K562 (cell line): ENCODE results near the gene TCF4. TPM values are rescaled to one million over a fixed set of nuclear protein-coding genes. Genes with fewer than 3 reads are reported as not detected.

Source experiments
- ATAC-seq: fragments of 200-7000 bp; cut with Tn5 transposase; 3 replicates; pipeline ENCODE4 v1.9.1; 2020; ENCODE audit warnings: moderate library complexity
- BruUV-seq: library from RNA; stranded (reverse); fragments of 400-500 nt; replicated peaks from 2 replicates; lab custom pipeline; 2021; lab: Mats Ljungman, UMichigan
- CTCF ChIA-PET: fragments of 300-600 bp; formaldehyde crosslinking; extraction: SDS; loops from one replicate; lab custom pipeline; 2021; ENCODE audit warnings: low intra/inter-chr PET ratio; lab: Yijun Ruan, JAX
- POLR2A ChIA-PET: fragments of 300-600, 350-650 bp; sonication (Branson Sonifier 250); formaldehyde crosslinking; extraction: SDS; loops from one replicate; lab custom pipeline; 2021; ENCODE audit warnings: antibody characterized with exemption, inconsistent platforms; lab: Yijun Ruan, JAX
- DNase-seq, 4 experiments: peaks; one replicate each; pipeline versions ENCODE4 v3.0.0 to v3.0.0-alpha.2; 2011 to 2018; ENCODE audit warnings: low spot score in 3 of 4, mixed read lengths in 3 of 4; ENCODE audit errors: extremely low read depth in 1 of 4
- FAIRE-seq: peaks from 2 replicates; lab custom pipeline; 2011; peaks lifted over from hg19 to GRCh38; lab: Jason Lieb, UNC
- H2AFZ ChIP-seq: 2 replicates; pipeline ENCODE4 v1.6.0; 2011; ENCODE audit warnings: low read depth, low read length, control low read depth, inconsistent platforms
- H3K27ac ChIP-seq: fragments of 200-600 bp; 3 replicates; pipeline ENCODE4 v1.8.0; 2011; ENCODE audit warnings: low read depth, mild to moderate bottlenecking, control low read depth, inconsistent platforms, low read length, moderate library complexity, mixed read lengths; ENCODE audit errors: extremely low read depth
- H3K27me3 ChIP-seq, 2 experiments: fragments of 300-600 bp in 1 of 2; 2 replicates in 1 of 2; 3 replicates in 1 of 2; pipeline versions ENCODE4 v1.6.0 to v1.8.0; 2011; ENCODE audit warnings: inconsistent platforms in 2 of 2, low read length in 2 of 2, mild to moderate bottlenecking in 1 of 2, mixed read lengths in 1 of 2, moderate library complexity in 1 of 2; ENCODE audit not compliant: control insufficient read depth in 2 of 2, insufficient read depth in 2 of 2
- H3K36me3 ChIP-seq: fragments of 300-600 bp; 3 replicates; pipeline ENCODE4 v1.8.0; 2011; ENCODE audit warnings: mild to moderate bottlenecking, low read length, inconsistent platforms; ENCODE audit not compliant: control insufficient read depth, insufficient read depth
- H3K4me1 ChIP-seq, 2 experiments: fragments of 200-600 bp in 1 of 2; replicated peaks in 1 of 2; 2 replicates in 1 of 2; 3 replicates in 1 of 2; pipeline versions ENCODE4 v1.5.1 to v1.8.0; 2011; ENCODE audit warnings: inconsistent platforms in 2 of 2, low read length in 2 of 2, mild to moderate bottlenecking in 1 of 2, mixed read lengths in 1 of 2, moderate library complexity in 1 of 2; ENCODE audit not compliant: control insufficient read depth in 2 of 2, insufficient read depth in 2 of 2
- H3K4me2 ChIP-seq: 2 replicates; pipeline ENCODE4 v1.6.1; 2011; ENCODE audit warnings: low read length, control low read depth, inconsistent platforms, mixed read lengths; ENCODE audit not compliant: insufficient read depth
- H3K4me3 ChIP-seq: fragments of 200-600 bp; sonication (generic), shearing (Covaris generic); 2 replicates; pipeline ENCODE4 v1.5.1; 2016; ENCODE audit warnings: control low read depth, inconsistent platforms
- H3K79me2 ChIP-seq: fragments of 200-600 bp; 3 replicates; pipeline ENCODE4 v1.8.0; 2011; ENCODE audit warnings: low read length, inconsistent platforms; ENCODE audit not compliant: control insufficient read depth, insufficient read depth
- H3K9ac ChIP-seq, 2 experiments: 2 replicates each; pipeline versions ENCODE4 v1.6.0 to v1.6.1; 2011; ENCODE audit warnings: low read depth in 2 of 2, low read length in 2 of 2, control low read depth in 1 of 2, inconsistent platforms in 1 of 2, mild to moderate bottlenecking in 1 of 2, mixed read lengths in 1 of 2; ENCODE audit not compliant: insufficient read depth in 1 of 2
- H3K9me1 ChIP-seq: one replicate; pipeline ENCODE4 v1.6.0; 2011; ENCODE audit warnings: inconsistent platforms, mild to moderate bottlenecking, low read length, moderate library complexity; ENCODE audit not compliant: control insufficient read depth, insufficient read depth
- H3K9me3 ChIP-seq: replicated peaks from 2 replicates; pipeline ENCODE4 v1.5.1; 2011; ENCODE audit warnings: low read depth, low read length, inconsistent platforms; ENCODE audit not compliant: control insufficient read depth, insufficient read depth
- H4K20me1 ChIP-seq: replicated peaks from 2 replicates; pipeline ENCODE4 v1.6.1; 2011; ENCODE audit warnings: low read length, inconsistent platforms, mixed read lengths; ENCODE audit not compliant: control insufficient read depth, insufficient read depth
- CEBPB ChIP-seq: fragments of 450-650 bp; IDR thresholded peaks from 2 replicates; pipeline ENCODE4 v1.6.1; 2016; ENCODE audit warnings: missing genetic modification characterization, missing compliant biosample characterization
- CEBPG ChIP-seq, 3 experiments: fragments of 200-800 bp in 1 of 3; sonication (Bioruptor generic) in 1 of 3; sonication (generic) in 1 of 3; formaldehyde crosslinking in 1 of 3; IDR thresholded peaks in 2 of 3; conservative IDR thresholded peaks in 1 of 3; 2 replicates each; pipeline versions ENCODE4 v1.6.1 to v1.8.0; 2016 to 2022; ENCODE audit warnings: missing compliant biosample characterization in 2 of 3, missing genetic modification characterization in 2 of 3, mild to moderate bottlenecking in 1 of 3, missing genetic modification reagents in 1 of 3
- KAT7 ChIP-seq: sonication (generic); formaldehyde crosslinking; IDR thresholded peaks from 2 replicates; pipeline ENCODE4 v1.8.0; 2022; ENCODE audit warnings: missing genetic modification reagents, mild to moderate bottlenecking, borderline replicate concordance
- NFE2L1 ChIP-seq: fragments of 450-650 bp; IDR thresholded peaks from 2 replicates; pipeline ENCODE4 v1.6.1; 2016; ENCODE audit warnings: missing genetic modification characterization, low read depth, mild to moderate bottlenecking, missing compliant biosample characterization, moderate library complexity, borderline replicate concordance
- RBM14 ChIP-seq: fragments of 200-400 bp; formaldehyde crosslinking; IDR thresholded peaks from 2 replicates; pipeline ENCODE4 v1.6.1; 2018; ENCODE audit warnings: low read depth, mild to moderate bottlenecking, low read length, moderate library complexity, borderline replicate concordance; ENCODE audit not compliant: insufficient read depth
- STAT6 ChIP-seq: sonication (generic); formaldehyde crosslinking; IDR thresholded peaks from 2 replicates; pipeline ENCODE4 v1.8.1; 2023; ENCODE audit warnings: mild to moderate bottlenecking, missing genetic modification reagents
- ZNF431 ChIP-seq: sonication (generic); formaldehyde crosslinking; IDR thresholded peaks from 2 replicates; pipeline ENCODE4 v1.8.0; 2022; ENCODE audit warnings: mild to moderate bottlenecking, missing genetic modification reagents
- ZNF696 ChIP-seq: fragments of 250-450 bp; sonication (Bioruptor Pico); conservative IDR thresholded peaks from 2 replicates; pipeline ENCODE4 v1.4.0; 2020; ENCODE audit warnings: mild to moderate bottlenecking, moderate library complexity
- WGBS: fragments of 100-300 bp; shearing (Covaris generic); methylation state at CpG from one replicate; pipeline ENCODE4 v1.1.6; 2016; ENCODE audit warnings: low coverage, mixed read lengths; ENCODE audit not compliant: insufficient coverage; ENCODE audit errors: missing lambda C conversion rate; 5-methylcytosine and 5-hydroxymethylcytosine counted together
- in situ Hi-C: fragments of 300-500 bp; cut with MboI; formaldehyde crosslinking; loops from 4 replicates; pipeline ENCODE4 v1.15.0; 2018; ENCODE audit warnings: inconsistent platforms, mixed read lengths
- intact Hi-C: fragments of 100-400 bp; cut with micrococcal nuclease; formaldehyde crosslinking; loops from 2 replicates; pipeline ENCODE4 v1.14.2; 2022
- polyA plus RNA-seq, 8 experiments: library from polyadenylated mRNA; depleted of rRNA in 4 of 8; stranded (reverse) in 5 of 8; unstranded in 3 of 8; fragments of >200 nt; fragmentation: Nextera tagmentation in 2 of 8; fragmentation: Illumina TruSeq in 1 of 8; extraction: Ambion mirVana in 2 of 8; extraction: Trizol in 1 of 8; gene quantifications; 2 replicates each; pipeline versions ENCODE4 v1.2.1 to v1.2.3, GENCODE V29; 2011 to 2014; ENCODE audit warnings: inconsistent platforms in 1 of 8, missing spikeins in 1 of 8
- total RNA-seq, 7 experiments: library from RNA; depleted of rRNA in 6 of 7; stranded (reverse); fragments of >200 nt in 6 of 7; fragmentation: Illumina TruSeq in 2 of 7; extraction: Trizol in 2 of 7; gene quantifications; 2 replicates each; pipeline versions ENCODE4 v1.2.1 to v1.2.3, GENCODE V29; 2011 to 2021; ENCODE audit warnings: low replicate concordance in 1 of 7
- TF ChIP-seq, protein P1 (sequence below): fragments of 450-650 bp; IDR thresholded peaks from 2 replicates; pipeline ENCODE4 v1.6.1; 2014; ENCODE audit warnings: low read depth, mild to moderate bottlenecking, moderate library complexity, borderline replicate concordance
- TF ChIP-seq, protein P2 (sequence below): sonication (generic); formaldehyde crosslinking; IDR thresholded peaks from 2 replicates; pipeline ENCODE4 v1.8.0; 2022; ENCODE audit warnings: mild to moderate bottlenecking, missing genetic modification reagents

Gene TCF4
- total and polyA plus RNA-seq, 9 of the 15 experiments (the other 6 are each of a cell fraction or from before 2014, with no cell fraction given): 4.8 to 24.7 (median 15.2) TPM

GRCh38 chr18:55372209-55372608, 215.8 kb downstream of the TCF4 start:
- ATAC-seq: no peak
- Histone ChIP-seq H3K4me2 (no peak overlapping the region), H4K20me1 (no peaks in the 10 kb centered on the region), H2AFZ (no peak overlapping the region), H3K9me1 (no peaks in the 10 kb centered on the region), H3K4me1 (no peaks in the 10 kb centered on the region), H3K9ac (no peak overlapping the region), H3K36me3 (no peaks in the 10 kb centered on the region), H3K4me3 (no peak overlapping the region)
- no TSS peak for BruUV-seq
- POLR2A ChIA-PET: no interaction called here
- intact Hi-C loops: no loop called here
- in situ Hi-C loops: no loop called here
- TF ChIP-seq CEBPG (CRISPR knock-in tag; IDR thresholded peaks at IDR 0.05): no peak
- peak in 1 of 2 experiments; percentile 36; a peak in 1 of 4 replicates for TF ChIP-seq CEBPG (tag; conservative IDR thresholded peaks at IDR 0.05 in 1 of 2, IDR thresholded peaks at IDR 0.05 in 1 of 2)
- TF ChIP-seq, protein P1, sequence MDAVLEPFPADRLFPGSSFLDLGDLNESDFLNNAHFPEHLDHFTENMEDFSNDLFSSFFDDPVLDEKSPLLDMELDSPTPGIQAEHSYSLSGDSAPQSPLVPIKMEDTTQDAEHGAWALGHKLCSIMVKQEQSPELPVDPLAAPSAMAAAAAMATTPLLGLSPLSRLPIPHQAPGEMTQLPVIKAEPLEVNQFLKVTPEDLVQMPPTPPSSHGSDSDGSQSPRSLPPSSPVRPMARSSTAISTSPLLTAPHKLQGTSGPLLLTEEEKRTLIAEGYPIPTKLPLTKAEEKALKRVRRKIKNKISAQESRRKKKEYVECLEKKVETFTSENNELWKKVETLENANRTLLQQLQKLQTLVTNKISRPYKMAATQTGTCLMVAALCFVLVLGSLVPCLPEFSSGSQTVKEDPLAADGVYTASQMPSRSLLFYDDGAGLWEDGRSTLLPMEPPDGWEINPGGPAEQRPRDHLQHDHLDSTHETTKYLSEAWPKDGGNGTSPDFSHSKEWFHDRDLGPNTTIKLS: no peak
- TF ChIP-seq CEBPB (tag): peak; percentile 39; the same call in 1 of the 2 replicates
- TF ChIP-seq, all 486 proteins: peak for 2
- WGBS: 77% methylated on average over 2 of the region's 2 CpGs
- Histone ChIP-seq H3K27ac (no peak overlapping the region), H3K9me3 (no peaks in the 10 kb centered on the region), H3K27me3 (no peaks in the 10 kb centered on the region), H3K79me2 (no peaks in the 10 kb centered on the region)
- FAIRE-seq (no peak), DNase-seq (no peak)
- CTCF ChIA-PET: no interaction called here

DNA sequence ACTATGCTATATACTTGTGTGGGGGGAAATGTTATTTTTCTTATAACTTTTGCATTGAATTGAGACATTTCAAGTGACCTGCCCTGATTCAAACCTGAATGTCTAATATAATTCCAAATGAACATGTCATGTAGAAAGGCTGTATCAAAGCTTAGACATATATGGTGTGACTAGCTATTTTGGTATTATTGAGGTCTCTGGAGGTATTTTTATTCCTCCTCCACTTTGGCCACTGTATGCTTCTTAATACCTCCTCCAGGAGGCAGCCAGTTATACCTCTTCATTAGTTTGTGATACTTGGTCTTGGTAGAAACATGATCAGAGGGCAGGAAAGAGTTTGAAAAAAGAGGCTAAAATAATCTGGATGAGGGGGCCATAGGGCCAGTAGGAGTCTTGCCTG, 217.1 kb downstream of the TCF4 start:
- Histone ChIP-seq H3K4me2 (no peak overlapping the region), H3K79me2 (no peaks in the 10 kb centered on the region), H4K20me1 (no peaks in the 10 kb centered on the region), H3K4me3 (no peak overlapping the region), H3K27ac (no peak overlapping the region), H3K9me1 (no peaks in the 10 kb centered on the region), H3K9me3 (no peaks in the 10 kb centered on the region), H2AFZ (no peak overlapping the region), H3K4me1 (no peaks in the 10 kb centered on the region), H3K27me3 (no peaks in the 10 kb centered on the region), H3K9ac (no peak overlapping the region), H3K36me3 (no peaks in the 10 kb centered on the region)
- no TSS peak for BruUV-seq
- in situ Hi-C loops: no loop called here
- no peak for FAIRE-seq
- POLR2A ChIA-PET: no interaction called here
- no peak for ATAC-seq
- CTCF ChIA-PET: no interaction called here
- intact Hi-C loops: no loop called here
- no peak for DNase-seq
- TF ChIP-seq STAT6 (CRISPR knock-in tag): no peak
- TF ChIP-seq ZNF431 (CRISPR knock-in tag): no peak
- no peak for TF ChIP-seq NFE2L1 (tag)
- TF ChIP-seq ZNF696 (CRISPR knock-in tag): no peak
- no peak for TF ChIP-seq KAT7 (CRISPR knock-in tag)
- TF ChIP-seq RBM14: no peak
- TF ChIP-seq, protein P2, sequence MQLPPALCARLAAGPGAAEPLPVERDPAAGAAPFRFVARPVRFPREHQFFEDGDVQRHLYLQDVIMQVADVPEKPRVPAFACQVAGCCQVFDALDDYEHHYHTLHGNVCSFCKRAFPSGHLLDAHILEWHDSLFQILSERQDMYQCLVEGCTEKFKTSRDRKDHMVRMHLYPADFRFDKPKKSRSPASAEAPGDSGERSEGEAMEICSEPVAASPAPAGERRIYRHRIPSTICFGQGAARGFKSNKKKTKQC (CRISPR knock-in tag): no peak
